Activated T-helper 1 cell treated with Interleukin-2 at 50 U/mL for 16 hours (primary cell): Measurements from ENCODE around the gene KRTAP5-5.

Experiments used
- DNase-seq: peaks from one replicate; pipeline ENCODE4 v3.0.0-alpha.2; 2020; ENCODE audit warnings: low read depth

Gene KRTAP5-5

DNA sequence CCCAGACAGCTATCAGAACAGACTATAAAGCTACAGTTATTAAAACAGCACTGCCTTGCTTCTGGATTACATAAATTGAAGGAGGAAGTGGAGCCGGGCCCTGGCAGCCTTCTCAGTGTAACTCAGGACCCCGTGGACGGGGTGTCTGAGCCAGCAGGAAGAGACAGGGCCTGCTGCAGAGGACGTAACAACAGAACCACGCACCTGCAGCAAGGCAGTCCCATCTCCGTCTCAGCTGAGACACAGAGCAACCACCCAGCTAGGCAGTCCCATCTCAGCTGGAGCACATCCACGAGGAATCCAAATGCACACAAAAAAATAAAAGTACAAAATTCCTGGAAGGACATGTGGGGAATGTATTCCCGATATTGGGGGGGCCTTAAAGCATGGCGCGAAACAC, 50.3 kb downstream of the KRTAP5-5 start:
- DNase-seq: no peak
